Mucosa of rectum (tissue), 2 donors: ENCODE data around the gene CHD9.

Experiments used
- H3K27ac ChIP-seq, 2 donors: one replicate each; pipeline ENCODE4 v1.7.0; 2013; ENCODE audit warnings: inconsistent platforms in 2 of 2, low read depth in 2 of 2, low read length in 2 of 2
- H3K27me3 ChIP-seq, 2 donors: one replicate each; pipeline ENCODE4 v1.7.0; 2013; ENCODE audit warnings: low read length in 2 of 2; ENCODE audit not compliant: control insufficient read depth in 2 of 2, insufficient read depth in 2 of 2
- H3K36me3 ChIP-seq, 2 donors: one replicate each; pipeline ENCODE4 v1.7.0; 2013; ENCODE audit warnings: low read length in 2 of 2; ENCODE audit not compliant: control insufficient read depth in 2 of 2, insufficient read depth in 2 of 2
- H3K4me1 ChIP-seq, 2 donors: one replicate each; pipeline ENCODE4 v1.7.0; 2013; ENCODE audit warnings: low read length in 2 of 2, mild to moderate bottlenecking in 1 of 2; ENCODE audit not compliant: control insufficient read depth in 2 of 2, insufficient read depth in 2 of 2
- H3K4me3 ChIP-seq, 2 donors: one replicate each; pipeline ENCODE4 v1.7.0; 2013; ENCODE audit warnings: low read length in 2 of 2
- H3K9ac ChIP-seq, 2 donors: one replicate each; pipeline ENCODE4 v1.7.0; 2013; ENCODE audit warnings: low read length in 2 of 2, low read depth in 1 of 2, mild to moderate bottlenecking in 1 of 2
- H3K9me3 ChIP-seq, 2 donors: one replicate each; pipeline ENCODE4 v1.7.0; 2013; ENCODE audit warnings: low read length in 2 of 2; ENCODE audit not compliant: control insufficient read depth in 2 of 2
- donor health status: healthy.
- donor health status: Normal muscosa, but diverticular disease.

Gene CHD9

DNA sequence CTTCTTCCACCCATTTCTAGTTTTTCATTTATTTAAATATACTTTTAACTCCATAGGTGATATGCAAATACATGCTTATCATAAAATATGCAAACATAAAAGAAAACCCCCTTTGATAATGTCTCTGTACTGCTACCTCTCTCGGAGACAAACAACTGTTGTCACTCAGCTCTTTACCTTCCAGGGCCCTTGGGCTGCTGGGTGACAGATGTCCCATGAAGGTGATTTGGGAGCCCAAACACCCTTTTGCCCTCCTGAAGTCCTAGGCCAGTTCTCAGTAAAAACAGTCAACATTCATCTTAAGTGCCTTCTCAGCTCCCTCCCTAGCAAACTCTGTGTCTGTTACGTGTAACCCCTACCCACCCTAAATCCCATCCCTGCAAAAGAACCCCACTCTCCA is 37.5 kb downstream of the CHD9 start:
- no peak overlapping the region for H3K4me3 ChIP-seq
- H3K4me1 ChIP-seq, result peaks cover 41 to 43% of the 10 kb centered on the region in 2 donors

DNA sequence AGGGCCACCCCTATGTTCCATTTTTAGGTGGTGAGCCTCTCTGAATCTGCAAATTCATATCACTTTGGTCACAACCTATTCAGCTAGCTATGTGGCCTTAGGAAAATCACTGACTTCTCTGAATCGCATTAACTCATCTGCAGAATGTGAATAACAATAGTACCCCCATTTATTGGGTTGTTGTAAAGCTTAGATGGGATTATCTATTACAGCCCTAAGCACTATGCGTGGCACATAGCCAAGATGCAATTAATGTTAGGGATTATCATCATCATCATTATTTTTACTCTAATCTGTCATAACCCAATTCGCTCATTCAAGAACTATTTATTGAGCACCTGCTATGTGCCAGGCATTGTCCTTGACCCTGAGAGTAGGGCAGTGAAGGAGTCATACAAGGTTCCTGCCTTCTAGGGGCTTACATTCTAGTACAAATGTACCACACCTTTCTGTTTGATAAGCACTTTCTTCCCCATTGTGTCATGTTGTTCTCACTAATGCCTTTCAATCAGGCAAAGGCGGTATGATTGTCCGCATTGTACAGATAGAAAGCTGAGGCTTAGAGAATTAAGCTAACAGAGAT is 38.5 kb downstream of the CHD9 start:
- Histone ChIP-seq H3K27ac (peak overlapping the region; percentile 92 to 98), H3K4me1 (peaks cover 43 to 44% of the 10 kb centered on the region in 2 donors), H3K36me3 (no peaks in the 10 kb centered on the region), H3K27me3 (no peaks in the 10 kb centered on the region), H3K9ac (peak overlapping the region in 1 of 2 donors; percentile 58), H3K9me3 (no peaks in the 10 kb centered on the region), H3K4me3 (peak overlapping the region in 1 of 2 donors; percentile 51)

More for the DNA sequence above, 37.5 kb downstream of the CHD9 start:
- Histone ChIP-seq H3K36me3 (no peaks in the 10 kb centered on the region), H3K27me3 (no peaks in the 10 kb centered on the region), H3K27ac (peak overlapping the region in 1 of 2 donors; percentile 86), H3K9me3 (no peaks in the 10 kb centered on the region), H3K9ac (no peak overlapping the region)

DNA sequence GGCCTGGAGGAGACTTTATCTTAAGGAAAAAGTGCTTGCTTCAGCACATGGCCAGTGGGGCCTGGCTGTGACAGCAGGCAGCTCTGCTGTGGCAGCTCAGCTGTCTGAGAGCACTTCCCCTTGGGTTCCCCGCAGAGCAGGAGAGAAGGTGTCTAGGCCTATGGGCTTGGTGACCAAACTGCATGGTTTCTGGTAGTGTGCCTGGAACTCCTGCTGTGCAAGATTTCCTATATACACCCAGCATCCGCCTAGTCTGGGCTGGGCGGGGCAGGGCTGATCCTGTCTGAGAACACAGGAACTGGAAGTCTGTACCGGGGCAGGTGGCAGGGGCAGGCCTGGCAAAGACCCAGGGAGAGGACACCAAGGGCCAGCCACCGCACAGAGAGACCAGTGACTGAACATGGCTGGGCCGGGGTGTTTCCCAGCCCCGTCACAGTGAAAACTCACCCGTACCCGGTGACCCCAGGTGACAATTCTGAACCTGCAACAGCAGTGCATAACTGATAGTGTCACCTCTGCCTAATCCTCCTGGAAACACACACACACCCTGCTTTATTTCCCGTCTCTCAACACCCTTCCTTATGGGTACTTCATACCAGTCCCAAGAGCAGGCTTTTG is 39.3 kb downstream of the CHD9 start:
- H3K9me3 ChIP-seq, result no peaks in the 10 kb centered on the region
- H3K4me3 ChIP-seq, result peak overlapping the region; percentile 32 to 51
- no peaks in the 10 kb centered on the region for H3K36me3 ChIP-seq
- H3K9ac ChIP-seq, result peak overlapping the region; percentile 58 to 78
- H3K27ac ChIP-seq, result peak overlapping the region; percentile 92 to 98
- peaks cover 52% of the 10 kb centered on the region in 2 donors for H3K4me1 ChIP-seq
- H3K27me3 ChIP-seq, result no peaks in the 10 kb centered on the region

DNA sequence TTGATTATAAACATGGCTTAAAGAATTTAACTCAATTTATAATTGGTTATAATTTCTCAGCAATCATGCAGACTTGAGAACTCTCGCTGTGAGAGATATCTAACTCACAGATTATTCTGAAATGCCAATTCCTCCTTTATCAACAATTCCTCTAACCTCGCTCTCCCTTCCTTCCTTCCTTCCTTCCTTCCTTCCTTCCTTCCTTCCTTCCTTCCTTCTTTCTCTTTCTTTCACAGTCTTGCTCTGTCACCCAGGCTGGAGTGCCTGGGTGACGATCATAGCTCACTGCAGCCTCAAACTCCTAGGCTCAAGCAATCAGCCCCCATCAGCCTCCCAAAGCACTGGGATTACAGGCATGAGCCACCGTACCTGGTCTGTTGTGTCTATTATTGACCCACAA is 42.4 kb downstream of the CHD9 start:
- Histone ChIP-seq H3K4me1 (peaks cover 41 to 56% of the 10 kb centered on the region in 2 donors), H3K27me3 (no peaks in the 10 kb centered on the region), H3K4me3 (no peak overlapping the region), H3K9me3 (no peaks in the 10 kb centered on the region), H3K27ac (no peak overlapping the region), H3K36me3 (no peaks in the 10 kb centered on the region), H3K9ac (no peak overlapping the region)

DNA sequence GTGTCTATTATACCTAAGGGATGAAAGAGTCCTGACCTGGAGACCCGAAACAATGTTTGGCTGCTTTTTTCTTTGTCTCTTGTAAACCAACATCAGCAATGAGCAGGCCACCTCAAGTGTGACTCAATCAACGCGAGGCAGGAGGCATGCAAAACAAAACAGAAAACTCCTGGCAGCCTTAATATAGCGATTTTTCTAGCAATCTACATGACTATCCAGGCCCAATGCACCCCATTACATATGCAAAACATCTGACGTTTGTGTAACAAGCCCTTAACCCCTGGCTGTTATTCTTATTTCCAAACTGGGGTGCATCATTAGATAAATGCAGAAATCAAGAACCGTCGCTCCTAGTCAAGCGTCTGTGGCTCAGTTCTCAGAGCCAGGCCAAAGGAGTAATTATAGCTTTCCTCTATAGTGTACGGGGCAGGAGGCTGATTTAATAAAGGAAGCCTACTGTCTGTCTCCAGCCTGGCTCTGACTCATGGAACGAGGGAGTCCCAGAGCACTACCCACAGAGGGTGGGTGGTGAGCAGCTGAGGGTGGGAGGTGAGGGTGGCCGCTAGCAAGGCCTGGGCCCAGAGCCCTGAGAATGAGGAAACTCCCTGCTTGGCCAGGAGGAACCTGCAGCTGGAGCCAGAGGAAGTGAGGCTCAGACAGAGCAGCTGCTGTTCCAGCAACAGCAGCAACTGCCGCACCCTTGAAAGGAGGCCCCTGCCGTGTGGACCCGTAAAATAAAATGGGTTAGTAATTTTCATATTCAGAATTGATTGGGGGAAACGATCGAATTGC is 43.9 kb downstream of the CHD9 start:
- H3K9ac ChIP-seq, result peak overlapping the region; percentile 57 to 67
- no peaks in the 10 kb centered on the region for H3K36me3 ChIP-seq
- H3K9me3 ChIP-seq, result no peaks in the 10 kb centered on the region
- H3K27ac ChIP-seq, result peak overlapping the region; percentile 97
- H3K4me1 ChIP-seq, result peaks cover 27 to 52% of the 10 kb centered on the region in 2 donors
- no peaks in the 10 kb centered on the region for H3K27me3 ChIP-seq
- H3K4me3 ChIP-seq, result peak overlapping the region; percentile 71

DNA sequence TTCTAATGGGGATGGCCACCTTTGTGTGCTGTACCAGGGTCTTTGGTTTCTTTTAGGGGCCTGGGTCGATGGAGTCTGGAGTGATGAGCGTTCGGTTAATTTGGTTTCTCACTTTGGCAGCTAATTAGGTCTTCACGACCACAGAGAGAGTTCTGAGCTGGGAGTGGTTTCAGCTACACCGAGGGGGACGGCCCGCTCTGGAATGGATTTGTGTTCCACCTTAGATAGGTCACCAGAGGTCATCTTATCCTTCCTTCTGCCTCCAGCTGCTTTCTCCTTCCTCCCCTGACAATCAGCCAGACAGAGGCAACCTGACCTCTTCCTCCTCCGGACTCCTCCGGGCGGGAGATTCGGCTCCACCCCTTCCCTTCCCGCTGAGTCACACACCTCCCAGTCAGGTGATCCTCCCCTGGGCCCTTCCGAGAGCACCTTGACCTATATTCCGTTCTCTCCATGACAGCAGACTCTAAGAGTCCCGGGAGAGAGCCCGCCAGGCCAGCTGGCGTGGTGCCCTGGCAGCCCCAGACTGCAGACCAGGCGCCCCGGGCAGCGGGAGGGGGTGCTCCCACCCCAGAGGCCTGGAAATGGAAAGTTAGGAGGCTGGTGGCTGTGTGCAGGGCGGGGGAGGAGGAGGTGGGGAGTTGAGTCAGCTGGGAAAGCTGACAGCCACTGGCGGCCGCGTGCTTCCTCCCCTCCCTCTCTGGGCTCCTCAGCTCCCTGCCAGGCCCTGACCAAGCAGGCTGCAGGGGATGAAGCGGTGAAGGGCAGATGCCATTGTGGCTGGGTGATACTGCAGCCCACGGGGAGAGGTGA is 44.7 kb downstream of the CHD9 start:
- Histone ChIP-seq H3K9ac (peak overlapping the region; percentile 57 to 67), H3K4me3 (peak overlapping the region; percentile 71)

DNA sequence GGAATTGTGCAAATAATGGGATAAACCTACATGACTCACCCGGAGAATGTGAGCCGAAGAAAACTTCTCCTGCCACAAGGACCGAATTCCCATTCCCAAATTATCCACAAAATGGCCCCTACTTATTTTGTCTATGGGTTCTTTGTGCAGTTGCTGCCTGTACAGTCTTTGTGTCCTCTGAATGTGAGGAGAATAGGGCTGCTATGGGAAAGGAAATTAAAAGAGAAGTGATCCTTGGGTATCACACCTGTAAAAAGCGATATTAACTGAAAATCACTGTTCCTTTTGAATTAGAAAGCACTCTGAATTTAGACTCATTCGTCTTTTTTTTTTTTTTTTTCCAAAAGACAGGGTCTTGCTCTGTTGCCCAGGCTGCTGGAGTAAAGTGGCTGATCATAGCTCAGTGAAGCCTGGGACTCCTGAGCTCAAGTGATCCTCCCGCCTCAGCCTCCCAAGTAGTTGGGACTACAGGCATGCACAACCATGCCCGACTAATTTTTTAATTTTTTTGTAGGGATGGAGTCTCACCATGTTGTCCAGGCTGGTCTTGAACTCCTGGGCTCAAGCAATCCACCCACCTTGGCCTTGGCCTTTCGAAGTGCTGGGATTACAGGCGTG is 45.4 kb downstream of the CHD9 start:
- no peaks in the 10 kb centered on the region for H3K9me3 ChIP-seq
- H3K9ac ChIP-seq, result peak overlapping the region; percentile 57 to 67
- no peaks in the 10 kb centered on the region for H3K27me3 ChIP-seq
- H3K27ac ChIP-seq, result peak overlapping the region; percentile 97
- peaks cover 20 to 46% of the 10 kb centered on the region in 2 donors for H3K4me1 ChIP-seq
- H3K36me3 ChIP-seq, result no peaks in the 10 kb centered on the region
- H3K4me3 ChIP-seq, result peak overlapping the region; percentile 71

More for the DNA sequence above, 44.7 kb downstream of the CHD9 start:
- H3K4me1 ChIP-seq, result peaks cover 20 to 50% of the 10 kb centered on the region in 2 donors
- no peaks in the 10 kb centered on the region for H3K9me3 ChIP-seq
- H3K27me3 ChIP-seq, result no peaks in the 10 kb centered on the region
- no peaks in the 10 kb centered on the region for H3K36me3 ChIP-seq
- H3K27ac ChIP-seq, result peak overlapping the region; percentile 97

DNA sequence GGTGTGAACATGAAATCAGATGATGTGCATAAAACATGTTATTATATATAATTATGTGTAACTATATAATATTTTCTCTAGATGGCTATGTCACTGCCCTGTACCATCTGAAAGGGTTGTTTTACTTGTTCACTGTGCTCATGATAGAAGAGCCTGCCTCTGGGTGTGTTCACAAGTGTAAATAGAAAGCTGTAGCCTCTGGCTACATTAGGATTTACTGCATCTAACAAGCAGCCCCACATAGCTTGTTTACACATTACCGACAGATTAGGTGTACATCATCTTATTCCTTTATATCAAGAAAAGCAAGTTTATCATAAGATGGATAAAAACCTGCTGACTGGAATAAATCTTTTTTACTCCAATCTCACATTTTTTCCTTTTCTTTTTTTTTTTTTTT is 46.1 kb downstream of the CHD9 start:
- H3K4me1 ChIP-seq, result peaks cover 20 to 46% of the 10 kb centered on the region in 2 donors
- H3K9ac ChIP-seq, result peak overlapping the region; percentile 57 to 67
- H3K9me3 ChIP-seq, result no peaks in the 10 kb centered on the region
- H3K27ac ChIP-seq, result peak overlapping the region; percentile 97
- no peaks in the 10 kb centered on the region for H3K27me3 ChIP-seq
- H3K36me3 ChIP-seq, result no peaks in the 10 kb centered on the region
- H3K4me3 ChIP-seq, result no peak overlapping the region

DNA sequence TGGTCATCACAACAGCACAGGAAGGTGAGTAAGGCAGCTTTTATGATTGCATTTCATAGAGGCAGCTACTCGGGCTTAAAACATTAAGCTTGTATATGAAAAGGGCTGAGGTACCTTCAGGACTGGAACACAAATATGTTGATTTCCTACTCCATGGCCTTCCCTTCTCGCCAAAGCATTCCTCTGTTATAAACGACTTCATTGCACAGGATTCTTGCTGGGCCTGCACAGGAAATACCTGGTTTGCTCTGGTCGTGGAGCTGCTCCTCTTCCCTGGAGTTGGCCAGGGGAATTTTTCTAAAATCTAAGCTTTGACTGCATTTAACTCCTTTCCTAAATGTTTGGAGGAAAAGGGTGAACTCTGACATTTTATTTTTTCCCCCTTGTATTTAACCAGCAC is 49.0 kb downstream of the CHD9 start:
- Histone ChIP-seq H3K4me1 (peaks cover 15 to 37% of the 10 kb centered on the region in 2 donors), H3K4me3 (no peak overlapping the region), H3K9ac (no peak overlapping the region), H3K27ac (no peak overlapping the region), H3K27me3 (no peaks in the 10 kb centered on the region), H3K36me3 (no peaks in the 10 kb centered on the region), H3K9me3 (no peaks in the 10 kb centered on the region)
